CD14-positive monocyte (primary cell): ENCODE data around the gene BBS4. TPM values are rescaled to one million over a fixed set of nuclear protein-coding genes. Genes with fewer than 3 reads are reported as not detected.
"Not testable (repeated sequence)": the region's sequence is repeated elsewhere in the genome, so short reads cannot be mapped to it uniquely, and the experiment has no call there.

Experiments used
- DNase-seq, 3 donors: peaks; one replicate each; pipeline ENCODE4 v3.0.0-alpha.2; 2011 to 2022
- H2AFZ ChIP-seq: 2 replicates; pipeline ENCODE4 v1.6.0; 2012; ENCODE audit warnings: mild to moderate bottlenecking, low read depth, low read length, inconsistent platforms; ENCODE audit not compliant: insufficient read depth, poor library complexity, severe bottlenecking
- H3K27ac ChIP-seq, 2 donors: 1 replicate in 1 of 2; 2 replicates in 1 of 2; pipeline ENCODE4 v1.5.1; 2012 to 2013; ENCODE audit warnings: low read length in 2 of 2, control low read depth in 1 of 2, inconsistent platforms in 1 of 2, low read depth in 1 of 2, mild to moderate bottlenecking in 1 of 2
- H3K27me3 ChIP-seq, 2 donors: one replicate each; pipeline versions ENCODE4 v1.6.0 to v1.6.1; 2011 to 2013; ENCODE audit warnings: low read length in 2 of 2; ENCODE audit not compliant: control insufficient read depth in 2 of 2, insufficient read depth in 2 of 2
- H3K36me3 ChIP-seq, 2 donors: replicated peaks in 1 of 2; 1 replicate in 1 of 2; 2 replicates in 1 of 2; pipeline versions ENCODE4 v1.5.1 to v1.6.1; 2012 to 2013; ENCODE audit warnings: low read length in 2 of 2, control low read depth in 1 of 2, inconsistent platforms in 1 of 2, mild to moderate bottlenecking in 1 of 2; ENCODE audit not compliant: insufficient read depth in 2 of 2, control insufficient read depth in 1 of 2
- H3K4me1 ChIP-seq, 2 donors: 1 replicate in 1 of 2; 2 replicates in 1 of 2; pipeline versions ENCODE4 v1.5.1 to v1.6.1; 2012 to 2013; ENCODE audit warnings: low read length in 2 of 2, control low read depth in 1 of 2, inconsistent platforms in 1 of 2, mild to moderate bottlenecking in 1 of 2, moderate library complexity in 1 of 2; ENCODE audit not compliant: insufficient read depth in 2 of 2, control insufficient read depth in 1 of 2
- H3K4me2 ChIP-seq: replicated peaks from 2 replicates; pipeline ENCODE3; 2012; ENCODE audit warnings: low read length, moderate library complexity, mild to moderate bottlenecking; ENCODE audit not compliant: poor library complexity, severe bottlenecking; ENCODE audit errors: extremely low read depth
- H3K4me3 ChIP-seq, 3 experiments: fragments of 200-600 bp in 1 of 3; sonication (generic) in 1 of 3; replicated peaks in 1 of 3; 1 replicate in 2 of 3; 2 replicates in 1 of 3; pipeline ENCODE4 v1.5.1; 2011 to 2013; ENCODE audit warnings: low read length in 3 of 3, mild to moderate bottlenecking in 3 of 3, control low read depth in 2 of 3, low read depth in 2 of 3, inconsistent platforms in 1 of 3, moderate library complexity in 1 of 3
- H3K79me2 ChIP-seq: 2 replicates; pipeline ENCODE4 v1.6.0; 2012; ENCODE audit warnings: mild to moderate bottlenecking, control low read depth, inconsistent platforms, low read length, moderate library complexity; ENCODE audit not compliant: insufficient read depth
- H3K9ac ChIP-seq: 2 replicates; pipeline ENCODE4 v1.6.0; 2017; ENCODE audit warnings: low read length, mild to moderate bottlenecking; ENCODE audit not compliant: insufficient read depth, poor library complexity, severe bottlenecking
- H3K9me3 ChIP-seq, 2 donors: replicated peaks in 1 of 2; 1 replicate in 1 of 2; 2 replicates in 1 of 2; pipeline versions ENCODE4 v1.5.1 to v1.6.1; 2012 to 2013; ENCODE audit warnings: low read length in 2 of 2, control low read depth in 1 of 2; ENCODE audit not compliant: control insufficient read depth in 1 of 2, insufficient read depth in 1 of 2
- H4K20me1 ChIP-seq: 2 replicates; pipeline ENCODE4 v1.6.0; 2012; ENCODE audit warnings: mild to moderate bottlenecking, low read length, control low read depth, moderate library complexity; ENCODE audit not compliant: insufficient read depth
- H3K27ac Mint-ChIP-seq, 7 donors: one replicate each; pipeline ENCODE4 v1.8.0; 2020; ENCODE audit warnings: mild to moderate bottlenecking in 7 of 7, mixed read lengths in 7 of 7, moderate library complexity in 6 of 7, inconsistent platforms in 2 of 7
- H3K27me3 Mint-ChIP-seq, 3 donors: one replicate each; pipeline ENCODE4 v1.8.0; 2021 to 2022; ENCODE audit warnings: low read depth in 3 of 3, mild to moderate bottlenecking in 3 of 3, mixed read lengths in 3 of 3, moderate library complexity in 3 of 3, inconsistent platforms in 1 of 3
- H3K36me3 Mint-ChIP-seq, 2 donors: one replicate each; pipeline ENCODE4 v1.8.0; 2020; ENCODE audit warnings: mixed read lengths in 2 of 2, inconsistent platforms in 1 of 2, mild to moderate bottlenecking in 1 of 2
- H3K4me1 Mint-ChIP-seq: one replicate; pipeline ENCODE4 v1.8.0; 2020; ENCODE audit warnings: mild to moderate bottlenecking, mixed read lengths
- H3K4me3 Mint-ChIP-seq, 2 donors: one replicate each; pipeline ENCODE4 v1.8.0; 2020; ENCODE audit warnings: mild to moderate bottlenecking in 2 of 2, mixed read lengths in 2 of 2, moderate library complexity in 1 of 2
- H3K9me3 Mint-ChIP-seq, 7 donors: one replicate each; pipeline ENCODE4 v1.8.0; 2020 to 2022; ENCODE audit warnings: mixed read lengths in 7 of 7, mild to moderate bottlenecking in 6 of 7, moderate library complexity in 6 of 7, inconsistent platforms in 2 of 7
- WGBS: methylation state at CpG from one replicate; pipeline ENCODE4 v1.1.5; 2013; ENCODE audit warnings: missing lambda C conversion rate; ENCODE audit not compliant: insufficient coverage; 5-methylcytosine and 5-hydroxymethylcytosine counted together
- intact Hi-C, 2 donors: fragments of 100-400 bp; cut with micrococcal nuclease; formaldehyde crosslinking; loops; one replicate each; pipeline versions ENCODE4 v1.15.0 to v1.15.1; 2023
- polyA plus RNA-seq, 3 donors: library from polyadenylated mRNA; depleted of rRNA in 1 of 3; unstranded in 2 of 3; stranded (reverse) in 1 of 3; fragments of 300-500 nt in 2 of 3; fragments of >200 nt in 1 of 3; fragmentation: Illumina TruSeq in 2 of 3; gene quantifications; 1 replicate in 2 of 3; 2 replicates in 1 of 3; pipeline ENCODE4 v1.2.3, GENCODE V29; 2012 to 2021

The BBS4 gene
- polyA plus RNA-seq, 3 donors = 4.0 to 7.6 (median 4.1) TPM

GRCh38 chr15:72642271-72642670 is 43.7 kb upstream of the BBS4 start:
- H3K27me3 Mint-ChIP-seq, H3K4me1 ChIP-seq, H3K9ac ChIP-seq, H3K27ac ChIP-seq, H2AFZ ChIP-seq, H3K4me3 ChIP-seq, H3K9me3 Mint-ChIP-seq, H3K9me3 ChIP-seq, H3K4me1 Mint-ChIP-seq, H4K20me1 ChIP-seq, H3K27ac Mint-ChIP-seq, DNase-seq, H3K36me3 Mint-ChIP-seq, H3K4me3 Mint-ChIP-seq, H3K36me3 ChIP-seq, intact Hi-C loops, H3K79me2 ChIP-seq, H3K4me2 ChIP-seq, H3K27me3 ChIP-seq: not testable (repeated sequence)
- no CpG with 5 or more reads among the region's 2 CpGs for WGBS

GRCh38 chr15:72648631-72649253 is 37.3 kb upstream of the BBS4 start:
- H3K27me3 Mint-ChIP-seq, DNase-seq, H3K4me1 ChIP-seq, H3K4me2 ChIP-seq, H3K4me1 Mint-ChIP-seq, H3K9me3 ChIP-seq, H3K36me3 ChIP-seq, H3K27me3 ChIP-seq, H2AFZ ChIP-seq, H3K27ac ChIP-seq, H3K9ac ChIP-seq, H3K9me3 Mint-ChIP-seq, H3K79me2 ChIP-seq, H3K4me3 Mint-ChIP-seq, H4K20me1 ChIP-seq, H3K36me3 Mint-ChIP-seq, H3K27ac Mint-ChIP-seq, intact Hi-C loops, H3K4me3 ChIP-seq: not testable (repeated sequence)
- WGBS = 89% methylated on average over 6 of the region's 10 CpGs

GRCh38 chr15:72654397-72654796 is 31.6 kb upstream of the BBS4 start, which contains the start of gene GOLGA6B:
Gene GOLGA6B (plus strand): TSS chr15:72654697. CDS start chr15:72654738, 41 bp downstream.
- H3K27ac Mint-ChIP-seq, H3K9me3 Mint-ChIP-seq, H3K9ac ChIP-seq, H3K27me3 ChIP-seq, H2AFZ ChIP-seq, intact Hi-C loops, H3K4me2 ChIP-seq, H3K4me3 ChIP-seq, H3K4me3 Mint-ChIP-seq, H3K4me1 ChIP-seq, H3K36me3 Mint-ChIP-seq, H3K4me1 Mint-ChIP-seq, DNase-seq, H4K20me1 ChIP-seq, H3K79me2 ChIP-seq, H3K27me3 Mint-ChIP-seq, H3K36me3 ChIP-seq, H3K9me3 ChIP-seq, H3K27ac ChIP-seq: not testable (repeated sequence)
- WGBS = no CpG with 5 or more reads among the region's 7 CpGs

GRCh38 chr15:72656014-72656413 is 30.0 kb upstream of the BBS4 start:
- H3K36me3 Mint-ChIP-seq, H3K9me3 ChIP-seq, H4K20me1 ChIP-seq, H3K36me3 ChIP-seq, H3K4me2 ChIP-seq, H3K4me1 Mint-ChIP-seq, DNase-seq, H3K79me2 ChIP-seq, H3K4me3 Mint-ChIP-seq, H3K4me3 ChIP-seq, H3K27me3 ChIP-seq, H3K27me3 Mint-ChIP-seq, H2AFZ ChIP-seq, H3K27ac ChIP-seq, intact Hi-C loops, H3K27ac Mint-ChIP-seq, H3K4me1 ChIP-seq, H3K9ac ChIP-seq, H3K9me3 Mint-ChIP-seq: not testable (repeated sequence)
- whole genome bisulfite sequencing = no CpG with 5 or more reads among the region's 3 CpGs
